GM21717 (cell line): ENCODE measurements around the gene PITPNM2.

Experiments used
- ATAC-seq: cut with Tn5 transposase; IDR thresholded peaks from one replicate; pipeline ENCODE4 v1.9.1; 2021; ENCODE audit warnings: mild to moderate bottlenecking, moderate library complexity; ENCODE audit not compliant: unreplicated experiment

The PITPNM2 gene

DNA sequence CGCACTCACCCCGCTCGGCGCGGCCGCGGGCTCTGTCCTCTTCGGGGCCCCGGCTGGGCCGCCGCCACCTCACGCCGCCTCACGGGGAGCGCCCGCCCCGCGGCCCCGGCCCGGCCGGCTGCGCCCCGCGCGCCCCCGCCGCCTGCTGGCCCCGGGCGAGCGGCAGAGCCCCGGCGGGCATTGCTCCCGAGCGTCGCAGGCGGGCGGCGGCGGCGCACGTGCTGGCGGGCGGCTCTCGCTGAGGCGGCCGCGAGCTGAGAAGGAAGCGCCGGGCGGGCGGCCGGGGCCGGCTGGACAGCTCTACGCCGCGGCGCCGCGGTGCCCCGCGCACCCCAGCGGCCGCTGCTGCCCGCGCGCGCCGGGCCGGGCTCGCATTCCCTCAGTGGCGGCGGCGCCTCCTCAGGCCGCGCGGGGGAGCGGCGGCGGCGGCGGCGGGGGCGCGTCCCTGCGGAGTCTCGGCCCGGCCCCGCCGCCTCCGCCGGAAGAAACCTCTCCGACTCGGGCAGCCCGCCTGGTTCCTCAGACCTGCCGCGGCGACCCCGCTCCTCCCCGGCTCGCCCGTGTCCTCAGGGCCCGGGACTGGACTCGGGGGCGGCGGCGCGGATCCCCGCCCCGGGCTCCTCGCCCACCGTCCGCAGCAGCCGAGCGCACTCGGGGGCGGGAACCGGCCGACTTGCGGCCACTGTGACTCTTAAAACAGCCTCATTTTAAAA lies at the start of gene PITPNM2:
Gene PITPNM2, minus strand, starts transcription at position 347 of the 713 bp plus-strand sequence. CDS start 116,500 bp downstream, outside the sequence.
- ATAC-seq, result no peak

GRCh38 chr12:123200414-123200813 lies 49.5 kb upstream of the PITPNM2 start:
- no peak for ATAC-seq

DNA sequence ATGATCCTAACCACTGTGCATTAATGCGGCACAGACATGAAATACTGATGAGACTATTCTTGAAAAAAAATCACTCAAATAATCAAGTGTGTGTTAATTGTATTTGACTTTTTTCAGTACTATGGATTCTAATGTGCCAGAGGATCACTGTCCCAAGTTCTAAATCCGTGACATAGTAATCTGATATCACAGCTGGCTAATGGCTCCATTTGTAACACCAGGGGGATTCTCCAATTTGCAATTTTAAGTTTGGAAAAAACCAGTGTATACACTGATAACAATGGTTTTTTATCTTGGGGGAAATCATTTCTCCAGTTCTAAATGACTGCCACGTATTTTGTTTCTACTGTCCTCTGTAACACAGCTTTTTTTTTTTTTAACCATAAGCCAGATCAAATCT lies 49.0 kb upstream of the PITPNM2 start:
- no peak for ATAC-seq

DNA sequence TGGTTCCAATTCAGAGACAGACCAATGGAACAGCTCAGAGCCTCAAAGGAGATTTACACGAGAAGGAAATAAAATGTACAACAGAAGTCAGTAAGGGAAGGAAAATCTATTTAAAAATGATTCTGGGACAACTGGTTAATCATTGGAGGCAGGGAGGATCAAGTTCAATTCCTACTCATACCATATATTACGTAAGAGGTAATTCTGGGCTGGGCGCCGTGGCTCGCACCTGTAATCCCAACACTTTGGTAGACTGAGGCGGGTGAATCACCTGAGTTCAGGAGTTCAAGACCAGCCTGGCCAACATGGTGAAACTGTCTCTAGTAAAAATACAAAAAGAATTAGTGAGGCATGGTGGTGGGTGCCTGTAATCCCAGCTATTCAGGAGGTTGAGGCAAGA lies 36.7 kb upstream of the PITPNM2 start:
- ATAC-seq, result no peak

DNA sequence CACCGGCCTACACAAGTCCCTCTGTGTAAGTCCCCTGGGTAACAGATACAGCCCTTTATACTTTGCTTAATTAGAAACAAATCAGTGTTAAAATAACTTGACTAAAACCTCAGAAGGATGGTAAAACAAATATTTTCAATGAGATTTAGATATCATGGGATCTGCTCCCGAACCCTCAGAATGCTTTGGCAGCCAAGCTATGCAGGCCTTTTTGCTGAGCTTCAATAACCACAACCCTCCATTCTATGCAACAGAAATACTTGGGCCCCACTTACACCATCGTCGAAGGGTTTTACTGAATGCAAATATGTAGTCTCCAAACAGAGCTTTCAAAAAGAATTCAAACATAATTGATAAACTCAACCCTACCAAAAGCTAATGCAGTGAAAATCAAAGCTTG lies 29.3 kb upstream of the PITPNM2 start:
- no peak for ATAC-seq

- no peak for ATAC-seq
These were observed 21.1 kb upstream of the PITPNM2 start for GRCh38 chr12:123171967-123172366.

DNA sequence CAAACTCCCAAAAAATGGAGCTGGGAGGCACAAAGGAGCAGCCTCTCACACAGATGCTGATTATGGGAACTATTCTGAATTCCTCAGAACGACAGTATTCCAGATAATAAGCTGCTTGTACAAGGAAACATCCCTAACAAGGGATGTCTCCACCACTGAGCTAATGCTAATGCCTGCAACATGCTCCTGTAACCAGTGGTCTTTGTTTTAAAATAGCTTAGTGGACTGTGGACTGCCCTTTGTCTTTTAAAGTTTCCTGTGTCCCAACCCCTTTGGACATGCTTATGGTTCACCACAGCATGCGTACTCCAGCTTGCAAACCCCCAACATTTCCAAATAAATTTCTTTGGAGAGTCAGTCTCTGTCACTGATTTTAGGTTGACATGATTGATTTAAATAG lies 16.4 kb upstream of the PITPNM2 start:
- no peak for ATAC-seq

DNA sequence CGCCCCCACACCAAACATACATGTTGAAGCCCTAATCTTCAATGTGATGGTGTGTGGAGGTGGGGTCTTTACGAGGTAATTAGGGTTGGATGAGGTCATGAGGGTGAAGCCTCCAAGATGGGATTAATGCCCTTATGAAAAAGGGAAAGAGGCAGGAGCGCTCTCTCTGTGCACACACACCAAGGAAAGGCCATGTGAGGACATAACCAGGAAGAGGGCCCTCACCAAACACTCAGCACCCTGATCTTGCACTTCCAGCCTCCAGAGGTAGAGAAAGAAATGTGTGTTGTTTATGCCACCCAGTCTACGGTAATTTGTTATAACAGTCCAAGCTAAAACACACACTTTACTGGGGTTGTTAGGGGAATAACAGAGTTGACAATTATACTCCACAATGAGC lies 14.6 kb upstream of the PITPNM2 start:
- no peak for ATAC-seq

- no peak for ATAC-seq
These were observed 13.9 kb upstream of the PITPNM2 start for GRCh38 chr12:123164710-123165261.

GRCh38 chr12:123164222-123164621 lies 13.3 kb upstream of the PITPNM2 start:
- no peak for ATAC-seq

DNA sequence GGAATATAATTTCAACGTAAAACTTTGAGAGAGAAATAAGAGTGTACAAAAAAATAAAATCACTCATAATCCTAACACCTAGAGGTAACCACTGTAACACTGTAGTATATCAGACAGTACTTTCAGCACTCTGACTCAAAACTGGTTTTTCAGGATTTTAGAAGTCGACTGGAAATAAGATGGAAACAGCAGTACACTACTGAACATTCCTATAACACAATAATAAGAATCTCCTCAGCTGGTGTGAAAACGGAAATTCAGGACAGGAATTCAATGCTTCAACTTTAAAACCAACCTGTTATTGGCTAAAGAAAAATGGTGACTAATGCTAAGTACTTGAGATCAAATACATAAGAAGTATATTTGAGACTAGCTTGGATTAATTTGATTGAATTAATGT lies 12.3 kb upstream of the PITPNM2 start:
- no peak for ATAC-seq

DNA sequence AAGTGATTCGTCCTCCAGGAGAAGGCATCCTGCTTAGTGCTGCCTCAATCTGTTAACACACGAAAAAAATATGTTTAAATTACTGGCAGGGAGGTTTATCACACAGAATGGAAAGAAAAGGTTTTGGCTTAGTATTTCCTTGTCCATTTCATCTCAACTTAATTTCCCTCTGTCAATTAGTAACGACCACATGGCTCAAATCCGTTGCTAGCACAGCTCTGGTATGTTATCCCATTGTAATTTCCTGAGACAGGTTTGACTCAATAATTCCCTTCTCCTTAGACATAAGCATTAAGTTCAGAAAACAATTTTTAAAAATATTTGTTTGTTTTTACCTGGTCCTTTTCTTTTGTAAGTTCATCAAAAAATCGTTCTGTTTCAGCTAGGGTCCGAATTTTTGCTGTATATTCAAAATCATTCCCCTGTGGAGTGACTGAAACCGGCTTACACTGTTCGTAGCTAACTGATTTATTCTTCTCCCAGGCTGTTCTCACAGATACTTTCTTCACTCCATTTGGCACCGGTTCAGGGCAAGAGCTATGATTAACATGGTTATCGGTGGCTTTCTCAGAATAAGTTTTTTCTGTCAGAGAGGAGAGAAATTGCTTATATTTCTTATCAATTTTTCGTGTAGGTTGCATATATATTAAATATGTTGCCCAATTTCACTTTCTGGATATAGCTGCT lies 10.1 kb upstream of the PITPNM2 start:
- no peak for ATAC-seq

DNA sequence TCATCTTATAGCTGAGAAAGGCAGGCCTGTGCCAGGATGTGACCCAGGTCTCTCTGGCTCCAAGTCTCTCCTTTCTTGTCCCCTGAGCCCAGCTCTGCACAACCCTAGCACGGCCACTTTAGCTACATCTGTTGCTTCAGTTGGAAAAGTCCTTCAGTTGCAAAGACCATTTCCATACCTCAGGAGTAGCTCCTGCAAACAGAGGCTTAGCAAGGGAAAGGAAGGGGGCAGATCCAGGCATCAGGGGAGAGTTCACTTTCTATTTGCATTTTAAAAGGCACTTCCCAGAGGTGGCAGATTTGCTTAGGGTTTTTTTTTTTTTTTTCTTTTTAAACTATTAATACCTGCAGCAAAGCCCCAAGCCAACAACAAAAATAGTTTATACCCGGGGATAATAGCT lies 3.0 kb upstream of the PITPNM2 start:
- ATAC-seq, result no peak

- ATAC-seq, result no peak
These were observed 1.9 kb upstream of the PITPNM2 start for GRCh38 chr12:123152833-123153232.

- ATAC-seq, result no peak
These were observed 866 bp upstream of the PITPNM2 start for GRCh38 chr12:123151457-123152454.

DNA sequence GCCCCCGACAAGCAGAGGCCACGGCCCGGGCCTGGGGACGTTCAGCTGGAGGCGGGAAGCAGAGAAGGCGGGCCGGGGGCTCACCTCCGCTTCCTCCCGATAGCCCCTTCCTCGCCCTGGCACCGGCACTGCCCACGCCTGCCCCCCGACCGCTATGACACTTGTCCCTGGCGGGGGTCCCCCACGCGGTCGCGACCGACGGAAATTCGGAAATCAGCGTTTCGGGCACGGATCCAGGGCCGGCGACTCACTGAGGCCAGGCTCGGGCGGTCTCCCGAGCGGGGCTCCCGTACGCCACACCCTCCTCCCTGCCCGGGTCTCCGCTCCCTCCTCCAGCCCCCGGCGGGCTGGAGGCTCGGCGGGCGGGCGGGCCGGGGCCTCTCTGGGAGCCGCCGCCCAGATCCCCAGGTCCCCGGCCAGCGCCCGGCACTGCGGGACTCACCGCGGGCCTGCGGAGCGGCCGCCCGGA lies 581 bp downstream of the PITPNM2 start:
- no peak for ATAC-seq

- ATAC-seq, result no peak
These were observed 1.2 kb downstream of the PITPNM2 start for GRCh38 chr12:123149501-123150274.

DNA sequence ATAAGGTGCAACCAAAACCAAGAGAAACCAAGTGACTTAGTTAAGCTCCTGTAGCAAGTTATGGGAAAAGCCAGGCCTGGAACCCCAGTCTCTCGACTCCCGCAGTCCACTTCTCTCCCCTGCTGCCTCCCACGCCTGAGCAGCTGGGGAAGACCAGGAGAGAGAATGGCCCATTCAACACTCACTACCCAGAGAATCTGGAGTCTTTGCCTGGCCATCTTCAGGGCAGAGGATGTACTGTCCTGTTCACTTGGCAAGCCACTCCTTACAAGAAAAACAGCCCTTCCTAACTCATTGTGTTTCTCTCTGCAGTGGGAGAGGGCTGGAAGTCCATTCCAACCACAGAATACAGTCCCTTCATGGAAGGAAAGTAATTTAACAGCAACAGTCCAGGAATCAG lies 1.8 kb downstream of the PITPNM2 start:
- no peak for ATAC-seq

- ATAC-seq, result no peak
These were observed 2.2 kb downstream of the PITPNM2 start for GRCh38 chr12:123148655-123149054.

DNA sequence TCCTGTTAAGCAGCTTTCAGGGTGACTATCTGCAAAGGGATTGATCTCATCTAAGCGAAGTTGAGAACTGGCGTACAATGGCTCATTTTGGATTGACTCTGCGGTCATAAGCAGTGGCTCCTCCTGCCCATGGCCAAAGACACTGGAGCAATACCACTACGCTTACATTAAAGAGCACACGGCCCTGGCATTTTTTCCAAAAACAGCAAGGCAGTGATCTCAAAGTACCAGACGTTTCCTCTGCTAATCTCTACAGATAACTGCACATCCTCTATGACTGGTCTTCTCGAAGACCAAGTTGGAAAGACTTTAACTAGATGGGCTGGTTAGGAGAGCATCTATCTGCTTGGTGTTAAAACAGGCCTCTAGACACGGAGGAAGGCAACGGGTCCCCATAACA lies 2.7 kb downstream of the PITPNM2 start:
- ATAC-seq, result no peak
